Bronchial epithelial cell (primary cell): ENCODE data around the gene KCTD20. TPM values are rescaled to one million over a fixed set of nuclear protein-coding genes. Genes with fewer than 3 reads are reported as not detected.

Source experiments
- DNase-seq: peaks from one replicate; pipeline ENCODE4 v3.0.0-alpha.2; 2010; ENCODE audit warnings: low read depth
- FAIRE-seq: peaks from 2 replicates; lab custom pipeline; 2011; peaks lifted over from hg19 to GRCh38; lab: Jason Lieb, UNC
- H3K27me3 ChIP-seq: 2 replicates; pipeline ENCODE4 v1.5.1; 2011; ENCODE audit warnings: low read length; ENCODE audit not compliant: control insufficient read depth, insufficient read depth
- H3K36me3 ChIP-seq: 2 replicates; pipeline ENCODE4 v1.5.1; 2011; ENCODE audit warnings: low read length; ENCODE audit not compliant: control insufficient read depth, insufficient read depth
- H3K4me3 ChIP-seq: 2 replicates; pipeline ENCODE4 v1.5.1; 2011; ENCODE audit warnings: mild to moderate bottlenecking, low read depth, low read length, control low read depth
- total RNA-seq: library from RNA; depleted of rRNA; stranded (reverse); fragments of >200 nt; gene quantifications from 2 replicates; pipeline ENCODE4 v1.2.1, GENCODE V29; 2014
- TF ChIP-seq, protein P1 (sequence below): IDR thresholded peaks from 2 replicates; pipeline ENCODE4 v1.5.1; 2011; ENCODE audit warnings: mild to moderate bottlenecking, moderate library complexity, low read length, control low read depth, inconsistent platforms; ENCODE audit not compliant: insufficient read depth, severe bottlenecking

KCTD20 gene
- total RNA-seq, 1 donor from 2014 or later = 26.6 TPM

DNA sequence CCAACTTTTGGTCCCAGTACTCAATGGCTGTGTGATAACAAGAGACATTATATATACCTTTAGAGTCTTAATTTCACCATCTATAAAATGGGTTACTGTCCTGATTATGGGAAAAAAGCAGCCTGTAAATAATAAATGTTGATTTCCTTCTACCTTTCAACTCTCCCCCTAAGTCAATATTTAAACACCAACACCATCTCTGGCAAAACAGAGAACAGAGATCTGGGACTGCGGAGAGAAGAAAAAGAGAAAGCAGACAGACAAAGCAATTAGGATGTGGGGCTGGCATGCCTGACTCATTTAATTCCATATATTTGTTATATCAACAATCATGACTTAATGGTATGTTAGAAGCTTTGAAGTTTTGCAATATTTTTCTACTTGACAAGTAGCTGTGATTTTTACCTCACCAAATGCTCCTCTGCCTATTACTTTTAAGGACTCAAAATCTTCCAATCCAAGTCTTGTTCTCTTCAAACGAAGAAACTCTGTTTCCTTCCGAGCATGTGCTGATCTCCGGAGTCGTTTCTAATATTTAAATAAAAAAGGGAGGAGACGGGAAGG, 81.2 kb downstream of the KCTD20 start:
- FAIRE-seq (no peak), DNase-seq (peak; percentile 60)
- H3K27me3 ChIP-seq = no peaks in the 10 kb centered on the region
- TF ChIP-seq, protein P1, sequence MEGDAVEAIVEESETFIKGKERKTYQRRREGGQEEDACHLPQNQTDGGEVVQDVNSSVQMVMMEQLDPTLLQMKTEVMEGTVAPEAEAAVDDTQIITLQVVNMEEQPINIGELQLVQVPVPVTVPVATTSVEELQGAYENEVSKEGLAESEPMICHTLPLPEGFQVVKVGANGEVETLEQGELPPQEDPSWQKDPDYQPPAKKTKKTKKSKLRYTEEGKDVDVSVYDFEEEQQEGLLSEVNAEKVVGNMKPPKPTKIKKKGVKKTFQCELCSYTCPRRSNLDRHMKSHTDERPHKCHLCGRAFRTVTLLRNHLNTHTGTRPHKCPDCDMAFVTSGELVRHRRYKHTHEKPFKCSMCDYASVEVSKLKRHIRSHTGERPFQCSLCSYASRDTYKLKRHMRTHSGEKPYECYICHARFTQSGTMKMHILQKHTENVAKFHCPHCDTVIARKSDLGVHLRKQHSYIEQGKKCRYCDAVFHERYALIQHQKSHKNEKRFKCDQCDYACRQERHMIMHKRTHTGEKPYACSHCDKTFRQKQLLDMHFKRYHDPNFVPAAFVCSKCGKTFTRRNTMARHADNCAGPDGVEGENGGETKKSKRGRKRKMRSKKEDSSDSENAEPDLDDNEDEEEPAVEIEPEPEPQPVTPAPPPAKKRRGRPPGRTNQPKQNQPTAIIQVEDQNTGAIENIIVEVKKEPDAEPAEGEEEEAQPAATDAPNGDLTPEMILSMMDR = no peak
- peaks cover 7% of the 10 kb centered on the region for H3K36me3 ChIP-seq
- no peak overlapping the region for H3K4me3 ChIP-seq

- H3K4me3 ChIP-seq = no peak overlapping the region
Observed at GRCh38 chr6:36524871-36525270, 82.1 kb downstream of the KCTD20 start.

DNA sequence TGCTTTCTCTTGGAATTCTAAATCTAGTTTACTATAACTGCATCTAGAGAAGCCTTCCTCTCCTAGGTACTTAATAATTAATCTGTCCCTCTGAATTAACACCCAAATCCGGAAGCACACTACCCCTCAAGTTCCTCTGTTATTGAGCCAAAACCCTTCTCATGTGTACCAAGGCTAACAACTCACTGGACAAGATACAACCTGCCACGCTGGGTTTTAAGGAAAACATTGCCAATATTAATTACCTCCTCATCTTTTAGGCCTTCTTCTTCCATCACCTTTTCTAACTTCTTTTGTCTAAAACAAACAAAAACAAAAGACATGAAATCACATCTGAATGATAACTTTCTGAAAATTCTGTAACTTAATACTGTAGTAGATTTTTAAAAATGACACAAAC, 82.5 kb downstream of the KCTD20 start:
- Histone ChIP-seq H3K27me3 (no peaks in the 10 kb centered on the region), H3K36me3 (peaks cover 5% of the 10 kb centered on the region), H3K4me3 (no peak overlapping the region)
- FAIRE-seq (no peak), DNase-seq (peak; percentile 68)
- TF ChIP-seq, protein P1 = no peak

More at GRCh38 chr6:36524871-36525270, 82.1 kb downstream of the KCTD20 start:
- peak; percentile 64 for DNase-seq
- H3K27me3 ChIP-seq = no peaks in the 10 kb centered on the region
- no peak for FAIRE-seq
- TF ChIP-seq, protein P1 = no peak
- peaks cover 5% of the 10 kb centered on the region for H3K36me3 ChIP-seq

- DNase-seq = no peak
- H3K4me3 ChIP-seq = no peak overlapping the region
- no peak for FAIRE-seq
- H3K27me3 ChIP-seq = no peaks in the 10 kb centered on the region
- peaks cover 5% of the 10 kb centered on the region for H3K36me3 ChIP-seq
- TF ChIP-seq, protein P1 = no peak
Observed at GRCh38 chr6:36526066-36526465, 83.3 kb downstream of the KCTD20 start.

DNA sequence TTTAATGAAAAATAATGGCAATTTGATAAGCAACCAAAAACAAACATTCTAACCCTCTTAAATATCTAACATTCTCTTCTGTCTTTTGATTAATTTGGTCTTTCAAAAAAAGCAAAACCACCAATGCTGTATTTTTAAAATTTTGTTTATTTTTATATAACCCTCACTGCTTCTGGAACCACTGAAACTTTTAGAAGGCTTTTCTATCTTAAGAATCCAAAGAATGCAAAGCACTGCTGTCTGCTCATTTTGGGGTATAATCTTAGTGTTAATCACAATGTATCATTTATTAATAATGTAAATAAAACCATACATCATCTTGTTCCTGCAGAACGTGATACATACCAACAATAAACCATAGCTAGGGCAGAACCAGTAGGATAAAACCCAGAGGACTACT, 90.5 kb downstream of the KCTD20 start:
- Histone ChIP-seq H3K36me3 (peaks cover 1% of the 10 kb centered on the region), H3K27me3 (no peaks in the 10 kb centered on the region), H3K4me3 (no peak overlapping the region)
- TF ChIP-seq, protein P1 = no peak
- DNase-seq (no peak), FAIRE-seq (no peak)
